ENCODE results near the gene HCFC2. TPM values are rescaled to one million over a fixed set of nuclear protein-coding genes. Genes with fewer than 3 reads are reported as not detected.

The HCFC2 gene
- total RNA-seq, 1 experiment from 2014 or later, result 3.7 TPM

- in situ Hi-C loops (cut with HindIII; ENCODE audit: low pct_unique_long_range_greater_than_20kb, low sequenced_read_pairs), result no loop called here
- peak; percentile 86 for DNase-seq (ENCODE audit: low read depth)
Measured at GRCh38 chr12:104137902-104138796, 73.8 kb downstream of the HCFC2 start, which contains the start of gene NFYB. Gene NFYB, minus strand, starts transcription at chr12:104138210. Its CDS starts 2,757 bp downstream, at chr12:104135453.

GRCh38 chr12:104138797-104139152, 74.4 kb downstream of the HCFC2 start:
- in situ Hi-C loops (cut with HindIII; ENCODE audit: low pct_unique_long_range_greater_than_20kb, low sequenced_read_pairs), result no loop called here
- no peak for DNase-seq (ENCODE audit: low read depth)

- DNase-seq (ENCODE audit: low read depth), result no peak
- in situ Hi-C loops (cut with HindIII; ENCODE audit: low pct_unique_long_range_greater_than_20kb, low sequenced_read_pairs), result no loop called here
Measured at GRCh38 chr12:104142543-104142942, 78.2 kb downstream of the HCFC2 start.

- no peak for DNase-seq (ENCODE audit: low read depth)
- in situ Hi-C loops (cut with HindIII; ENCODE audit: low pct_unique_long_range_greater_than_20kb, low sequenced_read_pairs), result no loop called here
Measured at GRCh38 chr12:104143002-104143401, 78.7 kb downstream of the HCFC2 start.

- no peak for DNase-seq (ENCODE audit: low read depth)
- in situ Hi-C loops (cut with HindIII; ENCODE audit: low pct_unique_long_range_greater_than_20kb, low sequenced_read_pairs), result no loop called here
Measured at GRCh38 chr12:104143918-104144317, 79.6 kb downstream of the HCFC2 start.

GRCh38 chr12:104147346-104147745, 83.0 kb downstream of the HCFC2 start:
- no peak for DNase-seq (ENCODE audit: low read depth)

GRCh38 chr12:104150416-104150815, 86.1 kb downstream of the HCFC2 start:
- no peak for DNase-seq (ENCODE audit: low read depth)
- in situ Hi-C loops (cut with HindIII; ENCODE audit: low pct_unique_long_range_greater_than_20kb, low sequenced_read_pairs), result no loop called here

More at GRCh38 chr12:104147346-104147745, 83.0 kb downstream of the HCFC2 start:
- in situ Hi-C loops (cut with HindIII; ENCODE audit: low pct_unique_long_range_greater_than_20kb, low sequenced_read_pairs), result no loop called here

GRCh38 chr12:104152685-104153241, 88.4 kb downstream of the HCFC2 start:
- in situ Hi-C loops (cut with HindIII; ENCODE audit: low pct_unique_long_range_greater_than_20kb, low sequenced_read_pairs), result no loop called here
- no peak for DNase-seq (ENCODE audit: low read depth)

GRCh38 chr12:104154286-104154685, 90.0 kb downstream of the HCFC2 start:
- DNase-seq (ENCODE audit: low read depth), result no peak
- in situ Hi-C loops (cut with HindIII; ENCODE audit: low pct_unique_long_range_greater_than_20kb, low sequenced_read_pairs), result no loop called here

- in situ Hi-C loops (cut with HindIII; ENCODE audit: low pct_unique_long_range_greater_than_20kb, low sequenced_read_pairs), result no loop called here
- no peak for DNase-seq (ENCODE audit: low read depth)
Measured at GRCh38 chr12:104154806-104155205, 90.5 kb downstream of the HCFC2 start.

Other genes starting within 250 kb of the HCFC2 start
- 4.5 and 6.6 TPM in 2 replicates for gene NT5DC3, start 223.3 kb upstream of the HCFC2 start, total RNA-seq (2014; rRNA removed; shearing (Covaris generic); ENCODE audit: low replicate concordance)
- gene HSP90B1, start 134.1 kb upstream of the HCFC2 start, total RNA-seq (2014; rRNA removed; shearing (Covaris generic); ENCODE audit: low replicate concordance), result 186 and 205 TPM in 2 replicates
- gene TDG, start 98.7 kb upstream of the HCFC2 start, total RNA-seq (2014; rRNA removed; shearing (Covaris generic); ENCODE audit: low replicate concordance), result 16.9 and 17.2 TPM in 2 replicates
- not detected in 2 replicates for gene GLT8D2, start 14.3 kb upstream of the HCFC2 start, total RNA-seq (2014; rRNA removed; shearing (Covaris generic); ENCODE audit: low replicate concordance)
- 14.9 and 30.5 TPM in 2 replicates for gene NFYB, start 73.7 kb downstream of the HCFC2 start, total RNA-seq (2014; rRNA removed; shearing (Covaris generic); ENCODE audit: low replicate concordance)
- gene TXNRD1, start 151.2 kb downstream of the HCFC2 start, total RNA-seq (2014; rRNA removed; shearing (Covaris generic); ENCODE audit: low replicate concordance), result 1,577 and 1,656 TPM in 2 replicates
- 4.9 and 6.8 TPM in 2 replicates for gene EID3, start 239.2 kb downstream of the HCFC2 start, total RNA-seq (2014; rRNA removed; shearing (Covaris generic); ENCODE audit: low replicate concordance)

Measured in Caki2 (cell line).